Endothelial cell (in vitro differentiated cells): ENCODE measurements around the gene ANXA1. TPM values are rescaled to one million over a fixed set of nuclear protein-coding genes. Genes with fewer than 3 reads are reported as not detected.

ENCODE experiments used
- DNase-seq: peaks from one replicate; pipeline ENCODE4 v3.0.0; 2021; ENCODE audit warnings: low spot score
- H3K27ac Mint-ChIP-seq: one replicate; pipeline ENCODE4 v1.8.0; 2021; ENCODE audit warnings: mixed read lengths, inconsistent platforms; ENCODE audit not compliant: unreplicated experiment
- H3K27me3 Mint-ChIP-seq: one replicate; pipeline ENCODE4 v1.8.0; 2021; ENCODE audit warnings: mild to moderate bottlenecking, moderate library complexity, mixed read lengths, inconsistent platforms; ENCODE audit not compliant: unreplicated experiment
- H3K36me3 Mint-ChIP-seq: one replicate; pipeline ENCODE4 v1.8.0; 2021; ENCODE audit warnings: mild to moderate bottlenecking, low read depth, mixed read lengths, inconsistent platforms; ENCODE audit not compliant: unreplicated experiment
- H3K4me1 Mint-ChIP-seq: one replicate; pipeline ENCODE4 v1.8.0; 2021; ENCODE audit warnings: mild to moderate bottlenecking, mixed read lengths, inconsistent platforms; ENCODE audit not compliant: unreplicated experiment
- H3K4me3 Mint-ChIP-seq: one replicate; pipeline ENCODE4 v1.8.0; 2021; ENCODE audit warnings: mild to moderate bottlenecking, mixed read lengths, inconsistent platforms; ENCODE audit not compliant: unreplicated experiment
- H3K9me3 Mint-ChIP-seq: one replicate; pipeline ENCODE4 v1.8.0; 2021; ENCODE audit warnings: mixed read lengths, inconsistent platforms; ENCODE audit not compliant: unreplicated experiment
- total RNA-seq: library from RNA; stranded (reverse); fragmentation: NEBNext Ultra II Directional; extraction: Animal tissue kit (Norgen Biotek cat#: 25700); gene quantifications from one replicate; pipeline ENCODE4 v1.2.1, GENCODE V29; 2021; ENCODE audit not compliant: unreplicated experiment
- TF ChIP-seq, protein P1 (sequence below): fragments of 200-600 bp; sonication (generic); IDR thresholded peaks from one replicate; pipeline ENCODE4 v1.5.0; 2021; ENCODE audit warnings: antibody characterized with exemption; ENCODE audit not compliant: unreplicated experiment

The ANXA1 gene
- total RNA-seq, 1 donor from 2014 or later: 43.3 TPM

DNA sequence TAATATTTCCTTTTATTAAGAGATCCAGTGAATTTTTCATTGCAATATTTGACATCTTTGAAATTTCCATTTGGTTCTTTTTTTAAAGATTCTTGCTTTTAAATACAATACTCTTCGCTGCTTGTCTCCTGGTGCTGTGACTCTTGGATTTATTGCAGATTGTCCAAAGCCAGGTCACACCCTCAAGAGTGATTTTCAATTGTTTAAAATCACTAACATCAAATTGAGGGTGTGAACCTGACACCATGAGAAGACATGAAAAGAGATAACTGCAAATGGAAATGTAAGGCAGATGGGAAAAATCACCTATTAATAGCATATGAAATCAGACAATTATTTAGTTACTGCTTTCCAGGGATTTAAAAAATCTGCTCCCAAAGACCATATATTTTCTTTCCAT is 42.6 kb downstream of the ANXA1 start:
- Mint-ChIP-seq H3K27ac (no peak overlapping the region), H3K36me3 (no peaks in the 10 kb centered on the region), H3K4me1 (no peaks in the 10 kb centered on the region), H3K4me3 (no peak overlapping the region), H3K9me3 (no peaks in the 10 kb centered on the region), H3K27me3 (no peaks in the 10 kb centered on the region)
- TF ChIP-seq, protein P1, sequence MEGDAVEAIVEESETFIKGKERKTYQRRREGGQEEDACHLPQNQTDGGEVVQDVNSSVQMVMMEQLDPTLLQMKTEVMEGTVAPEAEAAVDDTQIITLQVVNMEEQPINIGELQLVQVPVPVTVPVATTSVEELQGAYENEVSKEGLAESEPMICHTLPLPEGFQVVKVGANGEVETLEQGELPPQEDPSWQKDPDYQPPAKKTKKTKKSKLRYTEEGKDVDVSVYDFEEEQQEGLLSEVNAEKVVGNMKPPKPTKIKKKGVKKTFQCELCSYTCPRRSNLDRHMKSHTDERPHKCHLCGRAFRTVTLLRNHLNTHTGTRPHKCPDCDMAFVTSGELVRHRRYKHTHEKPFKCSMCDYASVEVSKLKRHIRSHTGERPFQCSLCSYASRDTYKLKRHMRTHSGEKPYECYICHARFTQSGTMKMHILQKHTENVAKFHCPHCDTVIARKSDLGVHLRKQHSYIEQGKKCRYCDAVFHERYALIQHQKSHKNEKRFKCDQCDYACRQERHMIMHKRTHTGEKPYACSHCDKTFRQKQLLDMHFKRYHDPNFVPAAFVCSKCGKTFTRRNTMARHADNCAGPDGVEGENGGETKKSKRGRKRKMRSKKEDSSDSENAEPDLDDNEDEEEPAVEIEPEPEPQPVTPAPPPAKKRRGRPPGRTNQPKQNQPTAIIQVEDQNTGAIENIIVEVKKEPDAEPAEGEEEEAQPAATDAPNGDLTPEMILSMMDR: no peak
- no peak for DNase-seq

DNA sequence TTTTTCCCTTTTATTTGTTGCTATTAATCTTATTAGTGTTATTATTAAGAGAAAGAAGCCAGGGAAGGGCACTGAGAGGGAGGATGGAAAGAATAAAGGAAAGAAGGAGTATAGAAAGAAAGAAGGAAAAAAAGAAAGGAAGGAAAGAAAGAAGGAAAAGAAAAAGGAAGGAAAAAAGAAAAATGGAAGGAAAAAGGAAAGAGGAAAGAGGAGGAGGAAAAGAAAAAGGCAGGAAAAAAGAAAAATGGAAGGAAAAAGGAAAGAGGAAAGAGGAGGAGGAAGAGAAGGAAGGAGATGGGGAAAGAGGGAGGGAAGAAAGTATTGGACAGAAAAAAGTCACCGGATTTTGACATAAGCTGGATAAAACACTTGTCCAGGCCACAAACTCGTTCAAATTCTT is 47.8 kb downstream of the ANXA1 start:
- Mint-ChIP-seq H3K36me3 (no peaks in the 10 kb centered on the region), H3K27ac (no peak overlapping the region), H3K27me3 (no peaks in the 10 kb centered on the region), H3K9me3 (no peaks in the 10 kb centered on the region), H3K4me1 (no peaks in the 10 kb centered on the region), H3K4me3 (no peak overlapping the region)
- DNase-seq: no peak
- TF ChIP-seq, protein P1: no peak

DNA sequence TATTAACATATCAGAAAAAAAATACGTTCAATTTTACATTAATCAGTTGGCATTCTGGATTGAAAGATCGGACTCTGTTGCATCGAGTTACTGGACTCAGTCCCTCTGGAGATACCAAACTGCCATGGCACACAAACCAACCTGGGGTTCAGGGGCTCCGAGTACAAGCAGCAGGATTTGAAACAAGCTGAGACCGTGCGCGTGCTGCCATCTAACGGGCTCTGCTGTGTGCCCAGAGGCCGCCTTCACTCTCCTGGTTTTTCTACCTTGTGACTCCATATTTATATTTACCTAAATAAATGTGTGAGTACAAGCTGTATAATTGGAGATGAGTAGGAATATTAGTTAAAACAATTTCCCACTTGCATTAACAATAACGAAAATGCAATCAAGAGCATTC is 48.2 kb downstream of the ANXA1 start:
- H3K9me3 Mint-ChIP-seq: no peaks in the 10 kb centered on the region
- H3K27me3 Mint-ChIP-seq: no peaks in the 10 kb centered on the region
- H3K27ac Mint-ChIP-seq: no peak overlapping the region
- no peak for DNase-seq
- H3K36me3 Mint-ChIP-seq: no peaks in the 10 kb centered on the region
- TF ChIP-seq, protein P1: no peak
- no peak overlapping the region for H3K4me3 Mint-ChIP-seq
- no peaks in the 10 kb centered on the region for H3K4me1 Mint-ChIP-seq

DNA sequence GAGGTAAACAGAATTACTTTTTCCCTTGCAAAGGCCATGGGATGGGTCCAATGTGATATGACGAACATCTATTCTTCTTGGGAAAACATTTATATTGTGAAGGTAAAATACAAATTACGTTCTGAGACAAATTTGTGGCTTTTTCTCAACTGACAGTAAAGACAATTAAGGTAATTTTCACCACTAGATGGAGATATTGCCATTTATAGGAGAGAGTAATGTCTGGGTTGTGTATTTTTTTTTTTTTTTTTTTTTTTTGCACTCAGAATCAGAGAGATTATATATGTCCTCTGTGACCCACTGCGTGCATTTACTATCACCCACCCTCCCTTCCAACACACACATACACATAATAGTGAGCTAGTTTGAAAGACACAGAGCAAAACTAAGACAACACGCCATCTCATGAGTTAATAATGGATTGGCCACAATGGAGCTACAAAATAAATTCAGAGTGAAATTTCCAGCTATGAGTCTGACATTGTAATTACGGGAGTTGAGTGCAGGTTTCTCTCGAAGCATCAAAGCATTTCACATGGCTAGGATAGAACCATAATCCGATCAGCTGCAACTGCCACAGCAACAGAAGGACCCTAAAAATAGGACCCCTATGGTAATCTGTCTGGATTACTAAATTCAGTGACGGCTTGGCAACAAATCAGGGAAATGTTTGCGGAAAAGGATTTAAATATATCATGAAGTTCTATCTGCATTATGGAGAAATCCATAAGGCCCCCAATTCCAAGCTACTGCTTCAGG is 49.2 kb downstream of the ANXA1 start:
- no peaks in the 10 kb centered on the region for H3K36me3 Mint-ChIP-seq
- no peaks in the 10 kb centered on the region for H3K4me1 Mint-ChIP-seq
- H3K4me3 Mint-ChIP-seq: no peak overlapping the region
- H3K27ac Mint-ChIP-seq: no peak overlapping the region
- no peak for DNase-seq
- H3K9me3 Mint-ChIP-seq: no peaks in the 10 kb centered on the region
- H3K27me3 Mint-ChIP-seq: no peaks in the 10 kb centered on the region
- TF ChIP-seq, protein P1: peak; percentile 80

DNA sequence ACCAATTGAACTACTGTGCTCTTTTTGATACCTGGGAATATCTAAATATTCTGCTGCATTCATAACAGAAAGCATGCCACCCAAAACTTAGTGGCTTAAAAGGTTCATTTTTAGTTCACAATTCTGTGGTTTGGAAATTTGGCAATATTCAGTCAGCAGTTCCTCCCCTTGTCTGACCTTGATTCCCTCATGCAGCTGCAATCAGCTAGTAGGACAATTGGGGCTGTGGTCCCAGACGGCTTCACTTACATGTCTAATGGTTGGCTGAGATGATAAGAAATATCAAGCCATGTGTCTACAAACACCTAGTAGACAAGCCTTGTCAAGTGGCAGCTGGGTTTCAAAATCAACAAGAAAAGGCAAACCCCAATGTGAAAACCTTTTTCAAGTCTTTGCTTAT is 51.3 kb downstream of the ANXA1 start:
- no peaks in the 10 kb centered on the region for H3K27me3 Mint-ChIP-seq
- no peaks in the 10 kb centered on the region for H3K36me3 Mint-ChIP-seq
- TF ChIP-seq, protein P1: no peak
- no peaks in the 10 kb centered on the region for H3K9me3 Mint-ChIP-seq
- H3K4me1 Mint-ChIP-seq: no peaks in the 10 kb centered on the region
- no peak overlapping the region for H3K27ac Mint-ChIP-seq
- no peak for DNase-seq
- H3K4me3 Mint-ChIP-seq: no peak overlapping the region
